Stimulated activated CD8-positive, alpha-beta memory T cell treated with anti-CD3 and anti-CD28 coated beads, Interleukin-7, amount 100 ng/mL, for 1 hour (primary cell): ENCODE data around the gene PLXNA3.
"Not testable (repeated sequence)": the region's sequence is repeated elsewhere in the genome, so short reads cannot be mapped to it uniquely, and the experiment has no call there.

Experiments
- DNase-seq, 2 donors: peaks; one replicate each; pipeline ENCODE4 v3.0.0-alpha.2; 2020; ENCODE audit warnings: low read depth in 2 of 2

The PLXNA3 gene

DNA sequence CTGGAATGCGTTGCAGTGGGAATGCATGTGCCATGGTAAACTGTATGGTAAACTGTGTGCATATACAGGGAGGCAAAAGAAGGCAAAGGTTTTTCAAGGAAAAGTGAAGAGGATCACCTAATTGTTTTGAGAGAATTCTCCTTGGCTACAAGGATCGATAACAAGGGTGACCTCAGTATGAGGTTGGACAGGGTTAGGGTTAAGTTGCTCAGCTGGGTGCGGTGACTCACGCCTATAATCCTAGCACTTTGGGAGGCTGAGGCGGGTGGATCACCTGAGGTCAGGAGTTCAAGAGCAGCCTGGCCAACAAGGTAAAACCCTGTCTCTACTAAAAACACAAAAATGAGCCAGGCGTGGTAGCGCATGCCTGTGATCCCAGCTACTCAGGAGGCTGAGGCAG is 43.3 kb downstream of the PLXNA3 start:
- DNase-seq: not testable (repeated sequence)

DNA sequence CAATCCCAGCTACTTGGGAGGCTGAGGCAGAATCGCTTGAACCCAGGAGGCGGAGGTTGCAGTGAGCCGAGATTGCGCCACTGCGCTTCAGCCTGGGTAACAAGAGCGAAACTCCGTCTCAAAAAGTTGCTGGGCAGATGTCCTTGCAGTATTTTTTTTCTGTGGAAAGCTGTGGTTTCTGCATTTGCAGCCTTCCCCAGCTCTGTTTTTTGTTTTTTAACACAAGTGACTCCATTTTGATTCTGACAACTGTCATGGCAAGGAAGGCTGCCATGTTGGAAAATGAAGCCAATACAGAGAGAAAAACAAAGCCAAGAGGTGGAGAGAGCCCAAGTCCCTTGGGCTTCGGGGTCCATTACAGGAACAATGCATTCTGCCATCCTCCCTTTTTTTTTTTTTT is 44.0 kb downstream of the PLXNA3 start:
- DNase-seq: no peak

DNA sequence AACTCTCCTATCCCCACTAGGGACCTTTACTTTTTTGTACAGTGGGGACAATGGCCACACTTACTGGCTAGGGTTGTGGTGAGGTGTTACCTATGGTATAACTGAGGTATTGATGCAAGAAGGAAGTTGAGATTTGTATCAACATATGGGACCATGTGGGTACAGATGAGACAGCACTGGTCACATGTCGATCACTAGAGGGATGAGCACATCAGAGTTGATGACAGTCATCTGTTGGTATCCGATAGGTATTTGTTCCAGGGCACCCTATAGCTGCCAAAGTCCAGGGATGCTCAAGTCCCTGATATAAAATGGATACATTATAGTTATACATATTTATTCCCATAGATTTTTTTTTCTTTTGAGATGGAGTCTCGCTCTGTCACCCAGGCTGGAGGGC is 44.9 kb downstream of the PLXNA3 start:
- DNase-seq: no peak

DNA sequence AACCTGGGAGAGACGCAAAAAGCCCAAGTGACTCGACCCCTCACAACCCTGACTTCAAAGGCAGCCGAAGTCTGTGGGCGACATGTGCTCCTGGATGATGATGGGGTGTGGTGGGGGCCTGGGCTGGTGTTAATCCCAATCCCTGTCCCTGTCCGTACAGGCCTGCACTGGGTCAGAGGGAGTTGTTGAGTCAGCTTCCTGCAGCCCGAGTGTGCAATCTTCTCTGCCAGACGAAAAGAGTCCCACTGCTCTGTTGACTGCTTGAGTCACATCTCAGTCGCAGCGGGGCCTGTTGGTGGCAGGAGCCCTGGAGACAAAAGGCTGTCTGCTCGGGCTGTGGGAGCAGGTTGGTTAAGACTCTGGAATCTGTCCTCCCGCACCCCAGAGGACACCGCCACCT is 47.7 kb downstream of the PLXNA3 start:
- no peak for DNase-seq

DNA sequence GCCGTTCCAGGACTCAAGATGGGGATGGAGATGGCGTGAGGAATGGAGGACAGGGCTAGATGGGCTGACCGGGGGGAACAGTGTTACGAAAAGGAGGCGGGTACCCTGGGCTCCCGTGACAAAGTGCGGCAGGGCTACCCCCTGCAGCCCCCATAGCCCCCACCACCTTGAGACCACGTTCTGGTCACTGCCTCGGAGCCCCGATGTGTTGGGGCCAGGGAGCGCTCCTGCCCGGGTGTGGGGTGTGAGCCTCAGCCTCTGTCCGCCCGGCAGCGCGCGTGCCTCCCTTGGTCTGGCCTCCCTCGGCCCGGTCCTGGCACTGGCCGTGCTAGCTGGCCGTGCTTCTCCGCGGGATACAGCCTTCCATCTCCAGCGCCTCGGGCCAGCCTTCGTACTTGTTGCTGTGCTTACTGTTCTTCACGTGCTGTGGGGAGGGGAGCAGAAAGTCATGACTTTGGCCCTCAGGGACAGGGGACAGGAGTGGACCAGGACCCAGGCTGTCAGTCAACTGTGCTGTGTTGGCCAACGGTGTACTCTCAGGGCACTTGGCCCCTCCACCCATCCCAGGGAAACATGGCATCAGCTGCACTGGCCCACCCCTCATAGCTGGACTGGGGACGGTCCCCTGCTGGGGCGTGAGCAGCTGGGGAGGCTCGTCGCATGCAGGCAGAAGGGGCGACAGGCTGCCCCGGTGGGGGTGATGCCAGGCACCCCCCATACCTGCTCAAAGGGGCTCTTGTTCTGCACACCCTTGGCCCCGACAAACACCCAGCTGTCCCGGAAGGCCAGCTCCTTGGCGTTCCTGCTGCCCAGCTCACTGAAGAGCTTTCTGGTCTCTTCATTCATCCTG is 48.6 kb downstream of the PLXNA3 start:
- no peak for DNase-seq

DNA sequence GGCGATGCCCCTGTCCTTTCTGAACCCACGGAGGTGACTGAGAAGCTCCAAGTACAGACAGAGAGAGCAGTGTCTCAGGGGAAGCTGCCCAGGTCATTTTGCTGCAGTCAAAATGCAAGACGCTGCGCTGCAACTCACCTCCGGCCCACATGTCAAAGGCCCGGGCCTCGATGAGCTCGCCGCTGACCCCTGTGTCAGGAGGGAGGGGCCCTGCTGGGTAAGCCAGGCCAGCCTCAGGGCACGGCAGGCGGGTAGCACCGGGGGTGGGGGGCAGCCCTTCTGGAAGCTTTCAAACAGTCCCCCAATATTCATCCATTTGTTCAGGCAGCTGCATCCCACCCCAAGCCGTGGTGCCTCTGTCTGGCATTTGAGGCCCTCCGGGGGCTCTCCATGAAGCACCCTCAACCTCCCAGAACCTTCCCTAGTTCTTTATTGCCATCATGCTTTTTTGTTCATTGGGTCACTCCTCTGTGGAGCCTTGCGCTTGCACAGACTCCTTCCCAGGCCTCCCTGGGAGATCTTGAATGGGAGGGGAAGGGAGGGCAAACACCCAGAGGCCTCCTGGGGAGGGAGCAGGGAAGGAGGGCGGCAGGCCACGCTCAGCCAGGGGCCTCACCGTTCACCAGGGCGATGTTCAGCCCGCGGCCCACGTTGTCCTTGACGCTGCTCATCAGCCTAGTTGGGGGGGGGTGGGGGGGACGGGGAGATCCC is 49.7 kb downstream of the PLXNA3 start:
- no peak for DNase-seq

DNA sequence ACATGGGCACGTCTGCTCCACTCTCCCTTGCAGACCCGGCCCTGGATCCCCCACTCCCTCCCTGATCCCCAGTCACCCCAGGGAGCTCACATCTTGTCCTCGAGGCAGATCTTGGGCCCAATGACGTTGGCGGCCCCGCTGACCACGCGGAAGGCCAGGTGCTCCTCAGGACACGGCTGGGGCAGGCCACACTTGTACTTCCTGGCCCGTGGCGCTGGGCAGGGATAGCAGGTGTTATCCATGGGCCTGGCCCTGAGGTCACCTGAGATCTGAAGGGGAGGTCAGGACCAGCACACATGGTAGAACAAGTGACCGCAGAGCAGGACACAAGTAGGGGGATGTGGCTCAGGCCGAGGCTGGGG is 50.3 kb downstream of the PLXNA3 start:
- no peak for DNase-seq

DNA sequence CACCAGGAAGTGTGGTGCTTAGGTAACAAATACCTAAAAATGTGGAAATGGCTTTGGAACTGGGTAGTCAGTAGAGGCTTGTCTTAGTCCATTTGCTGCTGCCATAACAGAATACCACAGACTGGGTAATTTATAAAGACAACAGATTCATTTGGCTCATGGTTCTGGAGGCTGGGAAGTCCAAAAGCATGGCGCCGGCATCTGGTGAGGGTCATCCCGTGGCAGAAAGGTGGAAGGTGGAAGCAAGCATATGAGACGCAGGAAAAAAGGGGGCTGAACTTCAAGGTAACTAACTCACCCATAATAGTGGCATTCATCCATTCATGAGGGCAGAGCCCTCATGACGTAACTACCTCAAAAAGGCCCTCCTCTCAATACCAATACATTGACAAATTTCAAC is 51.4 kb downstream of the PLXNA3 start:
- no peak for DNase-seq

DNA sequence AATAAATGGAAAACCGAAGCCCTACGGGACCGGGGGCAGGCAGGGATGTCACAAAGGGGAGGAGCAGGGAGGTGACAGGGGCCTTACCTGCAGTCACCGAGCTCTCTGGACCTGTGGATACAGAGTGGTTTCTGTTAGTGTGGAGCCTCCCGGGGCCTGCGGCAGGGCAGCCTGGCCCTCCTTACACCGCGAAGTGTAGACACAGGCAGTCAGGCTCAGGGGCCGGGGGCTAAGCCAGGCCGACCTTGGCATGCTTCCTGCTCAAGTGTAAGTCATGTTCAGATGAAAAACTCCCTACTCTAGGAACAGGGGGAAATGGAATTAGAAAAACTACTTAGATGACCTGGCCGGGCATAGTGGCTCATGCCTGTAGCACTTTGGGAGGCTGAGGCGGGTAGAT is 53.7 kb downstream of the PLXNA3 start:
- DNase-seq: no peak

DNA sequence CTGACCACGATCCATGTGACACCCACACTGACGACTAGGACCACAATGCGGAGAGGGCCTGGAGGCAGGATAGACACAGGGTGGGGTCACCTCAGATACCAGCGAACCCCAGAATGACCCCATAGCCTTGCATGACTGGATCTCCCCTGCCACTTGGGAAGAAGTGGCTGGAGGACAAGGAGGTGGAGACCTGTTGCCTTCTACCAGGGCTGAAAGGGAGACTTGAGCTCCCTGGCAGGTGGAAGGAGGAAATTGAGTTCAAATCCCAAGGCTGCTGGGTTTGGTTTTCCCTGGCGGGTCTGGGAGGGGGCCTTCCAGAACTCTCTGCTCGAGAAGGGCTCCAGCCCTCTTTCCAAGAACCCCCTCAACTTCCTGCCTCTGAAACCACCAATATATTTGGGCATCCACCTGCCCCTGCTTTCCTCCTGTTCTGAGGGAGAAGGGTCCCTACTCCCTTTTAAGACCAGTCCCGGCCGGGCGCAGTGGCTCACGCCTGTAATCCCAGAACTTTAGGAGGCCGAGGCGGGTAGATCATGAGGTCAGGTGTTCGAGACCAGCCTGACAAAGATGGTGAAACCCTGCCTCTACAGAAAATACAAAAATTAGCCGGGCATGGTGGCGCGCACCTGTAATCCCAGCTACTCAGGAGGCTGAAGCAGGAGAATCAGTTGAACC is 54.9 kb downstream of the PLXNA3 start:
- no peak for DNase-seq

DNA sequence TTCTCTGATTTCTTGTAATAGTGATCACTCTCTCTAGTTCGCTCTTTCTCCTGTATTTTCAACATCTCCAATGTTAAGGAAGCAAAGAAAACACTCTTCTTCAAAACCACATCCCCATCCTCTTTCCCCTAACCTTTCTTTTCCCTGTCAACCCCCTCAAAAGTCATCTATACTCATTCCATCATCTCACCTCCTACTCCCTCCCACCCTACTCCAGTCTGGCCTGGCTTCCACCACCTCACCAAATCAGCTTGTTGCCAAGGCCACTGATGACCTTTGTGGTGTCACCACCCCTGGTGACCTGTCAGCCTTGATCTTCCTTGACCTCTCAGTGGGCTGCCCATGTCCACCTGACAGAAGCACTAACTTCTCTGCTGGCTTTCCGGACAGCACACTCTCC is 55.6 kb downstream of the PLXNA3 start:
- no peak for DNase-seq

DNA sequence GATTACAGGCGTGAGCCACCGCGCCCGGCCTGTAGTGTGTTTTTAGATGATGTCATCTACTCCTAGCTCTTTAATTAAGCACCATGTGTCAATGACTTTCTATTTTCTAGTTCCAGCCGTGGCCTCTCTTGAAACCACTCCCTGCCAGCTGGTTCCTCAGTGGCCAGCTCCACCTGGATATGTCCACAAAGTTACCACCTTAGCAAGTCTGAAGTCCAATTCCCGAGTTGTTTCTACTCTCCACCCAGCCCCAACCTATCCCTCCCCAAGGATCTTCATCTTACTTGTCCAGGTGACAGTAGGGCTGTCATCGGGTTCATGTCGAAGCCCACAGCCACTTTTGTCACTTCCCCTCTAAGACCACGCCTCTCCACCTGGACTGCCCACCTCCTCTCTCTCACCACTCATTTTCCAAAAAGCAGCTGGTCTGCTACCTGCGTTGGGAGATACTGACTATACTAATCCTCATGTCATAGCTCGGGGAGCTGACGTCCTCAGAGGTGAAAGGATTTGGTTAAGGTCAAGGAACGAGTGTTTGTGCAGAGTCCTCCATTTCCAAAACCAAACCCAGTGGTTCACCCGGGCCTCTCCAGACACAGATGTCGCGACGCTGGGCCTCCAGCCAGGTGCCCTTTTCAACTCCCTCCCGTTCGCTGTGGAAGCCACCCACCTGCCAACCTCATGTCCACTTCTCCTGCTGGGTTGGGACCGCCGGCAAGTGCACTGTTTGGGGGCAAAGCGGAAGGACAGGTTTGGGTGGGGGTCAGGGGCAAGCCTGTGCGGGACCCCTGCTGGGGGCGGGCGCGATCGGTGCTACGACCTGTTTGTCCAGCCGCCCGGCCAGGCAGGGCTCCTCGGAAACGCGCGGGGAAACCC is 57.2 kb downstream of the PLXNA3 start:
- DNase-seq: no peak

DNA sequence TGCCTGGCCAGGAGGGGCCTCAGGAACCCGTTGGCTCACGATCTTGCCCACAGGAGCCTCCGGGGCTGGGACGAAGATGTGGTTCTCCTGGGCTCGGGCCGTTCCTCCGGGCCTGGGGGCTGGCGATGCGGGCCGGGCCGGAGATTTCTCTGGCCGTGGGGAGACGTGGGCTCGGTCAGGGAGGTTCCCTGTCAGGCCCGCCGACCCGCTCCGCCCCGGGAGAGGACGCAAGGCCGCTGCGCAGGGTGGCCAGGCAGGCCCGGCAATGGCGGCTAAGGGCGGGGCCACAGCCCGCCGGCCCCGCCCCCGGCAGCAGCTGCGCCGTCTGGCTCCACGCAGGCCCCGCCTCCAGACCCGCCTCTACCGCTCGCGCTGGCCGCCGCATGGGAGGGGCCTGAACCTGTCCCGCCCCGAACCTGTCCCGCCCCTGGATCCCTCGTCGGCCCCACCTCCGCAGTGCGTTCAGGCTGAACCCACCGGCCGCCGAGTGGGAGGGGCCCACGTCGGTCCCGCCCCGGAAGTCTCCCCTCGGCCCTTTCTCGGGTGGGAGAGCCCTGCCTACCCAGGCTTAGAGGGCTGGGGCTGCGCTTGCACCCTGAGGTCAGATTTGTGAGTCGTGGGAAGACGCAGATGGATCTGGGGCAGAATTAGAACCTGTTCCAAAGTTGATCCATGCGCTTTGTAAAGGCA is 58.0 kb downstream of the PLXNA3 start, which contains the start of gene FAM3A:
Gene FAM3A, minus strand, starts transcription at position 267 of the 690 bp plus-strand sequence. CDS start 460 bp downstream, outside the sequence.
- peak; percentile 77 to 82 for DNase-seq

DNA sequence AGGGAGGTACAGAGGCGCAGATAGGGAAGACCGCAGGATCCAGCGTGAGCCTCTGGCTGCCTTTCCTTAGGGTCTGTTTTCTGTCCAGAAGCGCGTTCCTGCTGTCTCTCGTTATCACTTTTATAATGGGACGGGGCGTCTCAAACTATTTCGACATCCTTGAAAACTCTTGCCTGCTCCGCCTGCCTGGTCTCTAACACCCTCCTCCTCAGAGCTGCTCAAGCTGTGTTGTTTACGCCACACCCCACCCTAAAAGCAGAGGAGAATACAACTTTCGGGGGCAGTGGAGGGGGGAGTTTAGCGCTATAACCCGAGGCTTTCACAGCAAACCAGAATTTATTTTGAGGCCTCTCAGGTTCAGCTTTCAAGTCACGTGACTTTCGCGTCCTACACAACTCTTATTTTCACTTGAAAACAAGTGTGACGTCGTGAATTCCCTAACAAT is 58.6 kb downstream of the PLXNA3 start:
- DNase-seq: no peak

DNA sequence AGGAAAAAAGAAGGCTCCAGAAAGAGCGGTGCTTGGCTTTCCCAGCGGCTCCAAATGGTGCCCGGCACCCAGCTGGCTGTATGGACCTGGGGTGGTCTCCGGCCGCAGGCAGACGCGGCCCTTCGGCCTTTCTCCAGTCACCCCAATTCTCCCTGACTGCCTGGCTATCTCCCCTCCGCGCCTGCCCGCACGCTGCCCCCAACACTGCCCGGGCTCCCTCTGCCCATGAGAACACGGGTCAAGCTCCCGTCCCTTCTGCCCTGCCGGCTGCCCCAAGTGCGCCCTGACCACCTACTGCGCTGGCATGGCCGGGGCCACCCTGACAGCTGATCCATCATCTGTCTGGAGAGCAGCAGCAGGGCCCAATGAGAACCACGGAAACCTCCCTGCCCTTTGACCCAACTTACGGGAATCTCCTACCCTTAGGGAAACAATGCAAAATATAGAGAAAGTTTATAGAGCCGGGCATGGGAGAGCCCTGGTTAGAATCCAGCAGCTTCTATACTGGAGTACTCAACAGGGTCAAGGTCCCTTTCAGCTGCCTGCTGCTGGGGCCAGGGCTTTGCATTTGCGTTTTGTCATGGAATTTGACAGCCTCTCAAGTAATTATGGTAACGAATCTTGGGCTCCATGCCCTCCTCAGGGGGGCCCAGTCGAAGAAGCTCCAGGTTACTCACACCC is 59.2 kb downstream of the PLXNA3 start:
- DNase-seq: no peak

DNA sequence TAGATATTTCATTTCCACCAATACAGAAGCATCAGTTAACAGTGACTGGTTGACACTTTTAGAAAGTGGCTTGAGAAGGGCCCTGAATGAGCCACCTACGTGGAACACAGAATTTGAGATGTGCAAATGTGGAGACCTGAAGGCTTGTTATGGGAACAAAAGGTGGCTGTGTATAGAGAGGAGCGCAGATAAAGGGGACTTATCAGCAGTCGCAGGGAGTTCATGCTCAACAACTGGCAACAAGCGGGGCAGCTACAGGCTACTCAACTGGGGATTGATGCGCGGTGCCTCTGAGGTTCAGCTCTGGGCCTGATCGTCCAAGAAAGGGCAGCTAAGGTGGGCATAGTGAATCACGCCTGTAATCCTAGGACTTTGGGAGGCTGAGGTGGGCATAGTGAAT is 61.3 kb downstream of the PLXNA3 start:
- no peak for DNase-seq

DNA sequence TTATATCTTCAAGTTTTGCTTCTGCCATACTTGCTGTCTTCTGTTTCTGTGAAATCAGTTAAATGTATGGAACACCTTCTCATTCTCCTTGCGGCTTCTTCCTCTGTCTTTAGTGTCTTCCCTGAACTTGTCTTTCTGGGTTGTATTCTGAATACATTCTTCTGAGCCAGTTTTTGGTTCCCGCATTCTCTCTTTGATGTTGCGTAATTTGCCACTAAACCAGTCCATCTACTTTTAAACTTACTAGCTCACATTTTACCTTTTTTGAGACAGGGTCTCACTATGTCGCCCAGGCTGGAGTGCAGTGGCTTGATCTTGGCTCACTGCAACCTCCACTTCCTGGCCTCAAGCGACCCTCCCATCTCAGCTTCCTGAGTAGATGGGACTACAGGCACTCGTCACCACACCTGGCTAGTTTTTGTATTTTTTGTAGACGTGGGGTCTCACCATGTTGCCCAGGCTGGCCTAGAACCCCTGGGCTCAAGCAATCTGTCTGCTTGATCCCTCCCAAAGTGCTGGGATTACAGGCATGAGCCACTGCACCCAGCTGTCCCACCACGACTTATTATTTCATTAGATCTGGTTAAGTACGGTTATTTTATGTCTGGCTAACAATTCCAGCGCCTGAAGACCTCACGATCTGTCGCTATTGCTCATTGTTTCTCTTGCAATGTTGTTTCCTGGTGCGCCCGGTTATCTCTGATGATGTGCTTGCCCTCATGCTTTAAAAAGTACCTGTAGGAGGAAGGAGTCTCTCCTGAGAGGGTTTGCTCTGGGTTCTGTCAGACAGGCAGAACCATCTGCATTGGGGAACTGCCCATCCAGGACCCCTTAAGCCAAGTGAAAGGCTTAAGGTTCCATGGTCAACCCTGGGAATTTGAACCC is 67.8 kb downstream of the PLXNA3 start:
- DNase-seq: no peak

DNA sequence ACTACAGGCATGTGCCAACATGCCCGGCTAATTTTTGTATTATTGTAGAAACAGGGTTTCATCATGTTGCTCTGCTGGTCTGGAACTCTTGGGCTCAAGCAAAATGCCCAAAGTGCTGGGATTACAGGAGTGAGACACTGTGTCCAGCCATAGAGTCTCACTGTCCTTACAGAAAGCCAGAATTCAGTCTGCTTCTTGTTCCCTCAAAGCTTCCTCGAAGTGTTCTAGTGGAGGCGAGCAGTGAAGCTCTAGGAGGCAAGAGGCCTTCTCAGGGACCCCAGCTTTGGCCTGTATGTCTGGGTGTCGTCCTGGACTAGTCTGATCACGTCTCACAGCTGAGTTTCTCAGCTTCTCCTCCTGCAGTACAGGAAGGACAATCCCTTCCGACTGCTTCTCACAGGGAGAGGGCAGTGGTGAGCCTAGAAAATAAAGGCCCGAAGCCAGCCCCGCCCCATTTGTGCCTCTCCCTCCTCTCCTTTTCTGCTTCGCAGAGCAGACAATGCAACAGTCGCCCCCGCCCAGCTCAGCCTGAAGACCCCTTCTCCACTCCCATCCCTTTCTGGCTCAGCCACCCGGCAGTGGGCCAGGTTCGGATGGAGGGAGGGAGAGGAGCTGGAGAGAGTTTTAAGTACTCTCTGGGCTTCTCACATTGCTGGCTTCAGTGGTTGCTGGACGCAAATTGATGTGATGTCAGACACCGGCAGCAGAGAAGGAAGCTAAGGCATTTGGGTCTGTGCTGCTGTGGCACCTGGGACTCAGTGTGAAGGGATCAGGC is 69.0 kb downstream of the PLXNA3 start:
- no peak for DNase-seq
